ENCODE results near the gene CSF2. TPM values are rescaled to one million over a fixed set of nuclear protein-coding genes. Genes with fewer than 3 reads are reported as not detected.

The CSF2 gene
- total RNA-seq, 1 donor from 2014 or later, result not detected

DNA sequence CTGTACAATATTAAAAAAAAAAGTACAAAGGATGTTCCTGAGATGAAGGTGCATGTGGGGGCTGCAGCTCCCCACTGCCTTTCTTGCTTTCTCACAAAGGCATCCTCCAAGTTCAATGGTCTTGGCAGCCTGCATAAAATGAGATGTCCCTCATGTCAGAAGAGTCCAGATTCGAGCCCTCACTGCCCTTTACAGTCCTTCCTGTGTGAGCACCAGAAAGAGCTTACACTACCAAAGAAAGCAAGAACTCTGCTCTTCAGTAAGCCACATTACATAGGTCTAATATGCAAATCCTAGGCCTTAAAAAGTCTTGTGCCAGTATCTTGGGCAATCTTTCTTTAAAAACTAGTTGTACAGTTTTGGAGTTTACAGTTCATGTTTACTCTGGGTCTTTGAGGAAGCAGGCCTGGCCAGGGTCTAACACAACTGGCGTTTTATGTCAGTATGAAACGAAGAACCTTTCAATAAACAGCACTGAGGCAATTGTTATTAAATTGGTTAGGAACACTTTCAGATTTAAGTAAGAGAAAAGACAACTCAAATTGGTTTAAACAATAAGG, 36.0 kb downstream of the CSF2 start:
- peaks cover 3% of the 10 kb centered on the region for H3K4me1 Mint-ChIP-seq (ENCODE audit: unreplicated experiment)
- H3K27ac Mint-ChIP-seq (ENCODE audit: unreplicated experiment), result no peak overlapping the region

DNA sequence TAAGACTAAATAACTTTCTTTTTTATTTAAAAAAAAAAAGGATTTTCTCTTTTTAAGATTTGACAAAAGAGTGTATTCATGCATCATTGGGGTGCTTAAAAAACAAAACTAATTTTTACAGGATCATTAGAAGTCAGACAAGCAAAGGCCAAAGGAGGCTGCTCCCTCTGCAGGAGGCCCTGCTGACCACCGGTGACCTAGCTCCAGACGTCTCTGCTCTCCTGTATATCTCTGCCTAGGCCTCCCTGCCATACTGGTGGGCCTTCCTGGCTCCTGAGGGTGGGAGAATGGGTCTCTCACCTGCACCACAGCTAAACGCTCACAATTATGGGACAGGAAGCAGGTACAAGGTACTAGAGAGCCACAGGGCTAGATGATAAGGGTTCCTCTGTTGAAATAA, 36.6 kb downstream of the CSF2 start:
- Mint-ChIP-seq H3K9me3 (ENCODE audit: unreplicated experiment) (no peaks in the 10 kb centered on the region), H3K4me1 (ENCODE audit: unreplicated experiment) (no peaks in the 10 kb centered on the region), H3K4me3 (ENCODE audit: unreplicated experiment) (no peak overlapping the region), H3K27ac (ENCODE audit: unreplicated experiment) (no peak overlapping the region), H3K27me3 (ENCODE audit: unreplicated experiment) (peaks cover 4% of the 10 kb centered on the region), H3K36me3 (ENCODE audit: unreplicated experiment) (no peaks in the 10 kb centered on the region)
- TF ChIP-seq, protein P1, sequence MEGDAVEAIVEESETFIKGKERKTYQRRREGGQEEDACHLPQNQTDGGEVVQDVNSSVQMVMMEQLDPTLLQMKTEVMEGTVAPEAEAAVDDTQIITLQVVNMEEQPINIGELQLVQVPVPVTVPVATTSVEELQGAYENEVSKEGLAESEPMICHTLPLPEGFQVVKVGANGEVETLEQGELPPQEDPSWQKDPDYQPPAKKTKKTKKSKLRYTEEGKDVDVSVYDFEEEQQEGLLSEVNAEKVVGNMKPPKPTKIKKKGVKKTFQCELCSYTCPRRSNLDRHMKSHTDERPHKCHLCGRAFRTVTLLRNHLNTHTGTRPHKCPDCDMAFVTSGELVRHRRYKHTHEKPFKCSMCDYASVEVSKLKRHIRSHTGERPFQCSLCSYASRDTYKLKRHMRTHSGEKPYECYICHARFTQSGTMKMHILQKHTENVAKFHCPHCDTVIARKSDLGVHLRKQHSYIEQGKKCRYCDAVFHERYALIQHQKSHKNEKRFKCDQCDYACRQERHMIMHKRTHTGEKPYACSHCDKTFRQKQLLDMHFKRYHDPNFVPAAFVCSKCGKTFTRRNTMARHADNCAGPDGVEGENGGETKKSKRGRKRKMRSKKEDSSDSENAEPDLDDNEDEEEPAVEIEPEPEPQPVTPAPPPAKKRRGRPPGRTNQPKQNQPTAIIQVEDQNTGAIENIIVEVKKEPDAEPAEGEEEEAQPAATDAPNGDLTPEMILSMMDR (IDR thresholded peaks at IDR 0.05), result no peak
- DNase-seq (ENCODE audit: extremely low spot score, unreplicated experiment), result no peak

More for the DNA sequence above, 36.0 kb downstream of the CSF2 start:
- Mint-ChIP-seq H3K4me3 (ENCODE audit: unreplicated experiment) (no peak overlapping the region), H3K9me3 (ENCODE audit: unreplicated experiment) (no peaks in the 10 kb centered on the region), H3K36me3 (ENCODE audit: unreplicated experiment) (no peaks in the 10 kb centered on the region), H3K27me3 (ENCODE audit: unreplicated experiment) (peaks cover 2% of the 10 kb centered on the region)
- no peak for DNase-seq (ENCODE audit: extremely low spot score, unreplicated experiment)
- TF ChIP-seq, protein P1 (IDR thresholded peaks at IDR 0.05), result no peak

DNA sequence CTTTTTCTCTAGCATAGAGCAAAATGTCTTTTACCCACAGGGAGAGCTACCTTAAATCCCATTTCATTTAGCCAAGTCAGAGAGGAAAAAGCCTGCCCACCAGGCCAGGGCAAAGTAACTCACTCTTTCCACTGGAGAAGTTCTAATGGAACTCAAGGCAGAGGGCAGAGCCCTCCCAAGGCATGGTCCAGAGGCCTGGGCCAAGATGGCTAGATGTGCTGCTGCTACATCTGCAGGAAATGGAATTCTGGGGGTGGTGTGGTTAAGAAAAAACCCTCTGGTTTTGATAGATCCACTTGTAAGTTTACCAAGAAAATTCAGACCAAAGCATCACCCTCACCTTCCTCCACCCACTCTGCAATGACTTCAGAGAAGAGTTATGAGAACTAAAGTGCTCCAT, 37.3 kb downstream of the CSF2 start:
- Mint-ChIP-seq H3K4me3 (ENCODE audit: unreplicated experiment) (no peak overlapping the region), H3K36me3 (ENCODE audit: unreplicated experiment) (no peaks in the 10 kb centered on the region), H3K4me1 (ENCODE audit: unreplicated experiment) (no peaks in the 10 kb centered on the region), H3K9me3 (ENCODE audit: unreplicated experiment) (no peaks in the 10 kb centered on the region), H3K27ac (ENCODE audit: unreplicated experiment) (no peak overlapping the region), H3K27me3 (ENCODE audit: unreplicated experiment) (peaks cover 10% of the 10 kb centered on the region)
- DNase-seq (ENCODE audit: extremely low spot score, unreplicated experiment), result no peak
- TF ChIP-seq, protein P1 (IDR thresholded peaks at IDR 0.05), result no peak

DNA sequence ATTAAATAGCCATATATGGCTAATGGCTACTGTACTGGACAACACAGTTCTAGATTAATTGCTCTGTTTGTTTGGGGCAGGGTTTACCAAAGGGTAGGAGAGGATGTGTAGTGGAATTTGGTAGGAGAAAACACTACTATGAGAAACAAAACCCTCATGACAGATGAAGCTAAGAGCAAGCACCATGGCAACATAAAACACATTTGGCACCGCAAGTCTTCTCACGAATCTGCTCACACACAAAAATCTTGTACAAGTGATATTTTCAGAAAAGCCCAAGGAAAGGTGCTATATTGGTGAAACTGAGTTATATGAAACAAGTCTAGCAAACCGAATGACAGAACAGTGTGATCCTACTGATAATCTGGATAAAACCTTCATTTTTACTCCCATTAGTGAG, 38.5 kb downstream of the CSF2 start:
- H3K4me1 Mint-ChIP-seq (ENCODE audit: unreplicated experiment), result no peaks in the 10 kb centered on the region

More for the DNA sequence above, 38.5 kb downstream of the CSF2 start:
- DNase-seq (ENCODE audit: extremely low spot score, unreplicated experiment), result no peak
- peaks cover 11% of the 10 kb centered on the region for H3K27me3 Mint-ChIP-seq (ENCODE audit: unreplicated experiment)
- no peaks in the 10 kb centered on the region for H3K9me3 Mint-ChIP-seq (ENCODE audit: unreplicated experiment)
- H3K36me3 Mint-ChIP-seq (ENCODE audit: unreplicated experiment), result no peaks in the 10 kb centered on the region
- TF ChIP-seq, protein P1 (IDR thresholded peaks at IDR 0.05), result no peak
- no peak overlapping the region for H3K4me3 Mint-ChIP-seq (ENCODE audit: unreplicated experiment)
- H3K27ac Mint-ChIP-seq (ENCODE audit: unreplicated experiment), result no peak overlapping the region
